ENCODE results near the gene CC2D2B.
"Not testable (repeated sequence)": the region's sequence is repeated elsewhere in the genome, so short reads cannot be mapped to it uniquely, and the experiment has no call there.

GRCh38 chr10:95905897-95906580 lies 1.7 kb upstream of the CC2D2B start:
- TF ChIP-seq, protein P1, sequence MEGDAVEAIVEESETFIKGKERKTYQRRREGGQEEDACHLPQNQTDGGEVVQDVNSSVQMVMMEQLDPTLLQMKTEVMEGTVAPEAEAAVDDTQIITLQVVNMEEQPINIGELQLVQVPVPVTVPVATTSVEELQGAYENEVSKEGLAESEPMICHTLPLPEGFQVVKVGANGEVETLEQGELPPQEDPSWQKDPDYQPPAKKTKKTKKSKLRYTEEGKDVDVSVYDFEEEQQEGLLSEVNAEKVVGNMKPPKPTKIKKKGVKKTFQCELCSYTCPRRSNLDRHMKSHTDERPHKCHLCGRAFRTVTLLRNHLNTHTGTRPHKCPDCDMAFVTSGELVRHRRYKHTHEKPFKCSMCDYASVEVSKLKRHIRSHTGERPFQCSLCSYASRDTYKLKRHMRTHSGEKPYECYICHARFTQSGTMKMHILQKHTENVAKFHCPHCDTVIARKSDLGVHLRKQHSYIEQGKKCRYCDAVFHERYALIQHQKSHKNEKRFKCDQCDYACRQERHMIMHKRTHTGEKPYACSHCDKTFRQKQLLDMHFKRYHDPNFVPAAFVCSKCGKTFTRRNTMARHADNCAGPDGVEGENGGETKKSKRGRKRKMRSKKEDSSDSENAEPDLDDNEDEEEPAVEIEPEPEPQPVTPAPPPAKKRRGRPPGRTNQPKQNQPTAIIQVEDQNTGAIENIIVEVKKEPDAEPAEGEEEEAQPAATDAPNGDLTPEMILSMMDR (IDR thresholded peaks at IDR 0.05), result not testable (repeated sequence)
- not testable (repeated sequence) for TF ChIP-seq POLR2A (IDR thresholded peaks at IDR 0.05)
